ENCODE data around the gene SNTG2.
"Not testable (repeated sequence)": the region's sequence is repeated elsewhere in the genome, so short reads cannot be mapped to it uniquely, and the experiment has no call there.

The SNTG2 gene

GRCh38 chr2:1209246-1209645, 258.6 kb downstream of the SNTG2 start:
- DNase-seq, result no peak

GRCh38 chr2:1209761-1210160, 259.1 kb downstream of the SNTG2 start:
- no peak for DNase-seq

GRCh38 chr2:1210352-1210751, 259.7 kb downstream of the SNTG2 start:
- DNase-seq, result no peak

GRCh38 chr2:1219901-1220573, 269.4 kb downstream of the SNTG2 start:
- DNase-seq, result no peak

GRCh38 chr2:1222056-1222455, 271.4 kb downstream of the SNTG2 start:
- no peak for DNase-seq

- DNase-seq, result no peak
Observed at GRCh38 chr2:1223791-1224190, 273.1 kb downstream of the SNTG2 start.

GRCh38 chr2:1224901-1225300, 274.3 kb downstream of the SNTG2 start:
- no peak for DNase-seq

- no peak for DNase-seq
Observed at GRCh38 chr2:1226766-1227165, 276.1 kb downstream of the SNTG2 start.

- no peak for DNase-seq
Observed at GRCh38 chr2:1227274-1227900, 276.7 kb downstream of the SNTG2 start.

- not testable (repeated sequence) for DNase-seq
Observed at GRCh38 chr2:1229596-1229995, 278.9 kb downstream of the SNTG2 start.

- no peak for DNase-seq
Observed at GRCh38 chr2:1230155-1230893, 279.7 kb downstream of the SNTG2 start.

- no peak for DNase-seq
Observed at GRCh38 chr2:1231466-1232063, 280.9 kb downstream of the SNTG2 start.

GRCh38 chr2:1233281-1233680, 282.6 kb downstream of the SNTG2 start:
- DNase-seq, result no peak

GRCh38 chr2:1234731-1235308, 284.2 kb downstream of the SNTG2 start:
- DNase-seq, result no peak

GRCh38 chr2:1235806-1236205, 285.2 kb downstream of the SNTG2 start:
- DNase-seq, result no peak

GRCh38 chr2:1236606-1237005, 286.0 kb downstream of the SNTG2 start:
- no peak for DNase-seq

GRCh38 chr2:1237783-1238182, 287.1 kb downstream of the SNTG2 start:
- DNase-seq, result no peak

GRCh38 chr2:1238598-1239138, 288.0 kb downstream of the SNTG2 start:
- no peak for DNase-seq

GRCh38 chr2:1245193-1245592, 294.5 kb downstream of the SNTG2 start:
- no peak for DNase-seq

- no peak for DNase-seq
Observed at GRCh38 chr2:1246239-1246638, 295.6 kb downstream of the SNTG2 start.

GRCh38 chr2:1246991-1247390, 296.3 kb downstream of the SNTG2 start:
- no peak for DNase-seq

- no peak for DNase-seq
Observed at GRCh38 chr2:1248187-1248586, 297.5 kb downstream of the SNTG2 start.

Data from AML-193 (cell line).